T-helper 2 cell treated with Interferon-gamma antibody and Interleukin-4, amounts not matched to agents 5 μg/mL and 100 μg/mL, for 36 hours (primary cell): ENCODE results near the gene MRPL18.
"Not testable (repeated sequence)": the region's sequence is repeated elsewhere in the genome, so short reads cannot be mapped to it uniquely, and the experiment has no call there.

ENCODE experiments used
- DNase-seq: peaks from one replicate; pipeline ENCODE4 v3.0.0; 2021; ENCODE audit warnings: low spot score
- H3K27ac Mint-ChIP-seq: one replicate; pipeline ENCODE4 v1.8.0; 2021; ENCODE audit warnings: mild to moderate bottlenecking, mixed read lengths
- H3K27me3 Mint-ChIP-seq: one replicate; pipeline ENCODE4 v1.8.0; 2021; ENCODE audit warnings: low read depth, mixed read lengths
- H3K36me3 Mint-ChIP-seq: one replicate; pipeline ENCODE4 v1.8.0; 2021; ENCODE audit warnings: low read depth, mixed read lengths
- H3K4me1 Mint-ChIP-seq: one replicate; pipeline ENCODE4 v1.8.0; 2021; ENCODE audit warnings: low read depth, mixed read lengths
- H3K4me3 Mint-ChIP-seq: one replicate; pipeline ENCODE4 v1.8.0; 2022; ENCODE audit warnings: mild to moderate bottlenecking, moderate library complexity, mixed read lengths
- H3K9me3 Mint-ChIP-seq: one replicate; pipeline ENCODE4 v1.8.0; 2021; ENCODE audit warnings: mixed read lengths

Gene MRPL18

DNA sequence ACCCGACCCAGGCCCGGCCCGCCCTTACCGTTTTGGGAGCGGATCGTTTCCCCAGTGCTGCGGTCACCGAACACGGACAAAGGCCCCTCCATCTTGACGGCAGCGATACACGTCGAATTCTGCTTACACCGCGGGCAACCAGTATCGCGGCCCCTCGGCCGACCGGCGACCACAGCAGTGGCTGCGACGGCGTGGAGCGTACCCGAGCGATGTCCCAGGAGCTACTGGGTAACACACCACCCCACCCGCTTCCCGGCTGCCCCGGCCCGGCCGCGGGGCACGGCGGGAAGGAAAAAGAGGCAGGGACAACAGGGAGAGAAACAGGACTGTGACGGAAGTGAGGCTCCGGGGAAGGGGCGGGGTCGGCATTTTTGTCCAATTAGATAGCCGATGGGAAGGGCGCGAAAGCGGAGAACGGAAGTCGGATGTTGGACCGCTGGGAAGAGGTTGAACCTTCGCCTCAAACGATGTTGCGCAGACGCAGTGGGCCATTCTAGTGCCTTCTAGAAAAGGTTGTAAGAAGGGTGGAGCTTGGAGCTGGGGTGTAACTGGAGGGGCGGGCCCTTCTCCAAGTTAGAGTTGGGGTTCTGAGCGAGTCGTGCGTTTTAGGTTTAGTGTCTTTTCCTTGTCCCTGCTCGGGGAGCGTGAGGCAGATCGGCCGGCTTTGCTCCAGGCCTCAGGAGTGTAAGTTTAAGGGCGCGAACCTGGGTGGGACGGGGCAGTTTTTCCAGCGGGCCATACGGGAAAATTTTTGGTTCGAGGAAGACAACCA is 704 bp upstream of the MRPL18 start, which contains the start of gene TCP1:
Gene TCP1 (minus strand): TSS at position 226 of the 772 bp plus-strand sequence. CDS start 134 bp downstream, at position 92.
- Mint-ChIP-seq H3K36me3 (peaks cover 72% of the 10 kb centered on the region), H3K27ac (peak within 1 kb of the TSS; percentile 95), H3K9me3 (no peaks in the 10 kb centered on the region), H3K27me3 (peaks cover 2% of the 10 kb centered on the region), H3K4me1 (peaks cover 48% of the 10 kb centered on the region), H3K4me3 (peak within 1 kb of the TSS; percentile 96)
- DNase-seq = peak; percentile 100

DNA sequence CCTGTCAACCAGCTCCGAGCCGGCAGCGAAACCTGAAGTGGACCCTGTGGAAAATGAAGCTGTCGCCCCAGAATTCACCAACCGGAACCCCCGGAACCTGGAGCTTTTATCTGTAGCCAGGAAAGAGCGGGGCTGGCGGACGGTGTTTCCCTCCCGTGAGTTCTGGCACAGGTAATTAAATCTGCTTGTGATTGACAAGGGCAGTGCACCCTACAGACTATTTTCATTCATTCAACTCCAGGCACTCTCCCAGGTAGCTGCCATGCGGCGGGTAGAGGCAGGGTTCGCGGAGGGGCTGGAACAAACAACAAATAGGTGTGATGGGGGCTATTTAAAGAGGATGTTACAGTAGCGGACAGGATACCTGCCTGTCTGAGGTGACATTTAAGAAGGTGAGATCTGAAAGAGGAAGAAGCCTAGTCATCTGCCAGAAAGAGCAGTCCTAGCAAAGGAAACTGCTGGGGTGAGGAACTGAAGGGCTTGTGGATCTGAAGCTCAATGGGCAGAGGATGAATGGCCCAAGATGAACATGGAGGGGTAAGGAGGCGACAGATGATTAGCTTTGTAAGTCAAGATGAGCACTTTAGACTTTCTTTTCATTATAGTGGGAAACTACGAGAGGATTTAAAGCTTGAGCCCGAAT is 810 bp downstream of the MRPL18 start:
- peaks cover 2% of the 10 kb centered on the region for H3K27me3 Mint-ChIP-seq
- peaks cover 59% of the 10 kb centered on the region for H3K36me3 Mint-ChIP-seq
- no peak for DNase-seq
- peak overlapping the region; percentile 95 for H3K27ac Mint-ChIP-seq
- peak overlapping the region; percentile 96 for H3K4me3 Mint-ChIP-seq
- H3K4me1 Mint-ChIP-seq = peaks cover 36% of the 10 kb centered on the region
- H3K9me3 Mint-ChIP-seq = no peaks in the 10 kb centered on the region

GRCh38 chr6:159794976-159795375 is 4.7 kb downstream of the MRPL18 start:
- H3K9me3 Mint-ChIP-seq, H3K27me3 Mint-ChIP-seq: not testable (repeated sequence)
- H3K36me3 Mint-ChIP-seq = peaks cover 58% of the 10 kb centered on the region

GRCh38 chr6:159797554-159797953 is 7.3 kb downstream of the MRPL18 start:
- Mint-ChIP-seq H3K27ac (no peak overlapping the region), H3K36me3 (peaks cover 47% of the 10 kb centered on the region), H3K9me3 (no peaks in the 10 kb centered on the region), H3K4me1 (peaks cover 5% of the 10 kb centered on the region), H3K4me3 (no peak overlapping the region), H3K27me3 (no peaks in the 10 kb centered on the region)
- no peak for DNase-seq

More at GRCh38 chr6:159794976-159795375, 4.7 kb downstream of the MRPL18 start:
- H3K4me3 Mint-ChIP-seq, DNase-seq, H3K27ac Mint-ChIP-seq: not testable (repeated sequence)
- peaks cover 20% of the 10 kb centered on the region for H3K4me1 Mint-ChIP-seq

DNA sequence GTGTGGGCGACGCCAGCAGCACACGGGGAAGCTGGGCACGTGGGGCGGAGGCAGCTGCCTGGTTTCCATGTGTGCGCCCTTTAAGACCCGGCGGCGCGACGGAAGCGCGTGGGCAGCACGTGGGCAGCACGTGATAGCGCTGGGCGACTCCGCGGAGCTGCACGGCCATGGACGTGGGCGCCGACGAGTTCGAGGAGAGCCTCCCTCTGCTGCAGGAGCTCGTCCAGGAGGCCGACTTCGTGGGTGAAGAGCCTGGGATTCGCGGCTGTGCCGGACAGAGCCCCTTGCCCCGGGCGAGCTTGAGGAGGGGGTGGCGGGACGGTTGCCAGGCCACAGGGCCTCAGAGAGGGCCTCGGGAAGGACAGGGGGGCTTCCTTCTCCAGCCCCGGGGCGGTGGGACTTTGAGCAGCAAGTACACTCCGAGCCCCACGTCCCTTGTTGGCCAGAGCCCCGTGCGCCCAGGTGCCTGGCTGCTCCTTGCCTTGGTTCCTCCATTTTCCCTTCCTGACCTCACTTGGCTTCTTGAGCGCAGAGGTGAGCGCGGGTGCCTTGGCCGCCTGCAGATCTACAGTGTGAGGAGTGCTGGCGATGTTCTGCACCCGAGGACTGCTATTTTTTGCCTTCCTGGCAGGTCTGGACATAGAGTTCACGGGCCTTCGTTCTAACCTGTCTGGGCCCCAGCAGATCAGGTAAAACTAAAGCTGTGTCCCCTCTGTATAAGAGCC is 10.0 kb downstream of the MRPL18 start, which contains the start of gene PNLDC1:
Gene PNLDC1 (plus strand): TSS at position 136 of the 725 bp plus-strand sequence. CDS start 32 bp downstream, at position 168.
- Mint-ChIP-seq H3K36me3 (peaks cover 34% of the 10 kb centered on the region), H3K9me3 (no peaks in the 10 kb centered on the region), H3K27me3 (no peaks in the 10 kb centered on the region), H3K27ac (no peak within 1 kb of the TSS), H3K4me1 (no peaks in the 10 kb centered on the region), H3K4me3 (no peak within 1 kb of the TSS)
- no peak for DNase-seq

DNA sequence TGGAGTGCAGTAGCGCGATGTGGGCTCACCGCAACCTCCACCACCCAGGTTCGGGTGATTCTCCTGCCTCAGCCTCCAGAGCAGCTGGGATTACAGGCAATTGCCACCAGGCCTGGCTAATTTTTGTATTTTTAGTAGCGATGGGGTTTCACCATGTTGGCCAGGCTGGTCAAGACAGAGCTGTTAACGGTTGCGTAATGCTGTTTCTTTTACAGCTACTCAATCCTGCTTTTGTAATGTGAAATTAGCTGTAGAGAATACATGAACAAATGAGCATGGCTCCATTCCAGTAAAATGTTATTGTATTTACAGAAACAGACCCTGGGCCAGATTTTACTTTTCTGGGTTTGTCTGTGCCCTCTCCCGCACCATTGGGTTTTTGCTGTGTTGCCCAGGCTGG is 11.7 kb downstream of the MRPL18 start:
- DNase-seq = no peak
- no peak overlapping the region for H3K27ac Mint-ChIP-seq
- no peak overlapping the region for H3K4me3 Mint-ChIP-seq
- H3K36me3 Mint-ChIP-seq = peaks cover 26% of the 10 kb centered on the region
- H3K9me3 Mint-ChIP-seq = no peaks in the 10 kb centered on the region
- no peaks in the 10 kb centered on the region for H3K4me1 Mint-ChIP-seq
- H3K27me3 Mint-ChIP-seq = no peaks in the 10 kb centered on the region

DNA sequence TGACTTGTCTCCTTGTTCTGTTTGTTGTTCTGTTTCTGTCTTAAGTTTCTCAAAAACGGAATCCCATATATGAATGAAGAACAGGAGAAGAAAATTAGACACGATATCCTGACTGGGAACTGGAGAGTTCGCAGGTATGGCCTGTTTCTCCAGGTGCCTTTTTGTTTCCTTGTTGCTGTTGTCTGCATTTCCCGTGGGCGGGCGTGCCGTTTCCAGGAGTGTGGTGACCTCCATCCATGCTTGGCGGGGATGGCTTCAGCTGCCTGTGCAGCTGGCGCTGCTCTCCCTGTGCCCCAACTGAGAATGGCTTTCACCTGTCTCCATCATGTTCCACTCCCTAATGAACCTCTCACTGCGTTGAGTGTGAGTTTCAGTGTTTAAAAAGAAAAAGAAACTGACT is 14.2 kb downstream of the MRPL18 start:
- H3K4me1 Mint-ChIP-seq = no peaks in the 10 kb centered on the region
- no peaks in the 10 kb centered on the region for H3K9me3 Mint-ChIP-seq
- H3K4me3 Mint-ChIP-seq = no peak overlapping the region
- DNase-seq = no peak
- H3K36me3 Mint-ChIP-seq = peaks cover 7% of the 10 kb centered on the region
- H3K27ac Mint-ChIP-seq = no peak overlapping the region
- H3K27me3 Mint-ChIP-seq = no peaks in the 10 kb centered on the region

GRCh38 chr6:159805440-159806020 is 15.3 kb downstream of the MRPL18 start:
- DNase-seq = no peak
- Mint-ChIP-seq H3K9me3 (no peaks in the 10 kb centered on the region), H3K27me3 (no peaks in the 10 kb centered on the region), H3K36me3 (peaks cover 3% of the 10 kb centered on the region), H3K4me1 (no peaks in the 10 kb centered on the region), H3K4me3 (no peak overlapping the region), H3K27ac (no peak overlapping the region)

DNA sequence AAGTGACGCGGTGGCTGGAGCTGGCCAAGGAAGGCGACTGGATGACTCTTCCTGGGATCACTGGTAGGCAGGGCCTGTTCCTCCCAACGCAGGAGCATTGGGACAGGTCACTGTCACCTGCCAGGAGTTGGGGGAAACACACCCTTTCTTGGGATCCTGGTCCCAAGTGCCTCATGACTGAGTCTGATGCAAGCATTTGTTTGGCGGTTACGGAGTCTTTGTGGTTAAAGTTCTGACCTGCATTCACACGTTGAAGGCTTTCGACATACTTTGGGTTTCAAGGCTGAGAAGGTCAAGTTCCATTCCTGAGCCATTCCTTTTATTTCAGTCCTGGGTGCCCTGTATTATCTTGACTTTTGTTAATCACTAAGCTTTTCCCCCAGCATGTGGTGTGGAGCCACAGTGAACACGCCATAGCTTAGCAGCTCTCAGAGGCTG is 15.8 kb downstream of the MRPL18 start:
- H3K27ac Mint-ChIP-seq = no peak overlapping the region
- H3K27me3 Mint-ChIP-seq = no peaks in the 10 kb centered on the region
- no peaks in the 10 kb centered on the region for H3K9me3 Mint-ChIP-seq
- H3K4me3 Mint-ChIP-seq = no peak overlapping the region
- H3K4me1 Mint-ChIP-seq = no peaks in the 10 kb centered on the region
- no peaks in the 10 kb centered on the region for H3K36me3 Mint-ChIP-seq
- DNase-seq = no peak

- H3K9me3 Mint-ChIP-seq = no peaks in the 10 kb centered on the region
- no peak for DNase-seq
- no peak overlapping the region for H3K4me3 Mint-ChIP-seq
- H3K27me3 Mint-ChIP-seq = no peaks in the 10 kb centered on the region
- no peaks in the 10 kb centered on the region for H3K36me3 Mint-ChIP-seq
- no peaks in the 10 kb centered on the region for H3K4me1 Mint-ChIP-seq
- H3K27ac Mint-ChIP-seq = no peak overlapping the region
Measured at GRCh38 chr6:159807150-159807858, 17.0 kb downstream of the MRPL18 start.

DNA sequence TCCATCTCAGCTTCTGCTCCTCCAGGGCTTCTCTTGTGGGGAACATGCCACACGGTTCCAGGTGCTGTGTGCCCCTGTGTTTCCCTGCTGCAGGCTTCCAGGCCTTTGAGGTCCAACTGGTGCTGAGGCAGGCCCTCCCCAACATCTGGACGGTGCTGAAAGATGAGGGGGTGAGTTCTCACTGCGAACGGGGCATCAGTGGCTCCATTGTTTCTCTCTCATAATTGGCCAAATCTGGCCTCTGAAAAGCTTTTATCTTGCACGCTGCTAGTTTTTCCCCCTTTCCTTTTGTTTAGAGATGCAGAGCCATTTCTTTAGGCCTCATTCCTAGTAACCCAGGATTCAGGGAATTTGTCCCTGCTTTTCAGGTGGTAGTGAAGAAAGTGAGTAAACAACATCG is 18.4 kb downstream of the MRPL18 start:
- no peaks in the 10 kb centered on the region for H3K27me3 Mint-ChIP-seq
- H3K9me3 Mint-ChIP-seq = no peaks in the 10 kb centered on the region
- H3K4me3 Mint-ChIP-seq = no peak overlapping the region
- no peak overlapping the region for H3K27ac Mint-ChIP-seq
- H3K4me1 Mint-ChIP-seq = no peaks in the 10 kb centered on the region
- no peaks in the 10 kb centered on the region for H3K36me3 Mint-ChIP-seq
- no peak for DNase-seq

- H3K9me3 Mint-ChIP-seq = no peaks in the 10 kb centered on the region
- no peak overlapping the region for H3K27ac Mint-ChIP-seq
- H3K36me3 Mint-ChIP-seq = no peaks in the 10 kb centered on the region
- H3K4me3 Mint-ChIP-seq = no peak overlapping the region
- no peaks in the 10 kb centered on the region for H3K4me1 Mint-ChIP-seq
- no peaks in the 10 kb centered on the region for H3K27me3 Mint-ChIP-seq
- no peak for DNase-seq
Measured at GRCh38 chr6:159809149-159809548, 18.9 kb downstream of the MRPL18 start.

DNA sequence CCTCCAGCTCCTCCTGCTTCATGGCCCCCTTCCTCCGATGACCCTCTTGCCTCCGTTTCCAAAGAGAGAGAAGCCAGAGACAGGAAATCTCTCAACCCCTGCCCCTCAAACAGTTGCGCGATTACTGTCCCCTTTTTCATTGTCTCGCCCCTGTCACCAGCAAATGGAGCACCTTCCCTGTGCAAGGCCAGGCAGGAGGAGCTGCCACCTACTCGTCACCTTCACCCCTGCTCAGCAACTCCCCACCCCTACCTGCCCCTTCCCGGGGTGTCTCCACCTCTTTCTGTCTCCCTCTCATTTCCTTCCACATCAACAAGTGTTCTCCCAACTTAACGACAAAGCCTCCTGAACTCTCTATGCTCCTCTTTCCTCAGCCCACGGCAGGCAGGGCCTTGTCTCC is 23.5 kb downstream of the MRPL18 start:
- no peaks in the 10 kb centered on the region for H3K36me3 Mint-ChIP-seq
- no peak overlapping the region for H3K4me3 Mint-ChIP-seq
- no peak overlapping the region for H3K27ac Mint-ChIP-seq
- no peak for DNase-seq
- H3K9me3 Mint-ChIP-seq = no peaks in the 10 kb centered on the region
- H3K4me1 Mint-ChIP-seq = no peaks in the 10 kb centered on the region
- H3K27me3 Mint-ChIP-seq = no peaks in the 10 kb centered on the region
